Parathyroid adenoma (tissue), 2 donors: ENCODE results near the gene ARHGEF19.

Experiments
- H2AFZ ChIP-seq: fragments of 300-600 bp; sonication (generic); one replicate; pipeline ENCODE4 v1.7.0; 2017; ENCODE audit warnings: antibody characterized with exemption, mild to moderate bottlenecking
- H3K27ac ChIP-seq: fragments of 300-600 bp; sonication (generic); one replicate; pipeline ENCODE4 v1.7.0; 2017
- H3K27me3 ChIP-seq: fragments of 300-600 bp; sonication (generic); one replicate; pipeline ENCODE4 v1.7.0; 2017; ENCODE audit warnings: low read length; ENCODE audit not compliant: control insufficient read depth, insufficient read depth
- H3K36me3 ChIP-seq: fragments of 300-600 bp; sonication (generic); one replicate; pipeline ENCODE4 v1.7.0; 2017; ENCODE audit warnings: low read length; ENCODE audit not compliant: control insufficient read depth, insufficient read depth
- H3K4me1 ChIP-seq: fragments of 300-600 bp; sonication (generic); one replicate; pipeline ENCODE4 v1.7.0; 2017; ENCODE audit warnings: control low read depth
- H3K4me2 ChIP-seq: fragments of 300-600 bp; sonication (generic); one replicate; pipeline ENCODE4 v1.7.0; 2017; ENCODE audit warnings: low read length
- H3K4me3 ChIP-seq: fragments of 300-600 bp; sonication (generic); one replicate; pipeline ENCODE4 v1.7.0; 2017; ENCODE audit warnings: low read depth, low read length
- H3K79me2 ChIP-seq: fragments of 300-600 bp; sonication (generic); one replicate; pipeline ENCODE4 v1.7.0; 2017; ENCODE audit warnings: control low read depth
- H3K9ac ChIP-seq: fragments of 300-600 bp; sonication (generic); one replicate; pipeline ENCODE4 v1.7.0; 2017; ENCODE audit warnings: mild to moderate bottlenecking
- H3K9me3 ChIP-seq: fragments of 300-600 bp; sonication (generic); one replicate; pipeline ENCODE4 v1.7.0; 2017; ENCODE audit warnings: low read length; ENCODE audit not compliant: control insufficient read depth
- CTCF ChIP-seq: fragments of 300-600 bp; sonication (generic); IDR thresholded peaks from one replicate; pipeline ENCODE4 v1.7.0; 2017; ENCODE audit warnings: antibody characterized with exemption, mild to moderate bottlenecking
- donor health status: primary hyperparathyroidism.

ARHGEF19 gene

GRCh38 chr1:16184557-16185303 is 27.7 kb downstream of the ARHGEF19 start:
- Histone ChIP-seq H3K4me1 (no peaks in the 10 kb centered on the region), H3K4me2 (no peak overlapping the region), H2AFZ (no peak overlapping the region), H3K79me2 (no peaks in the 10 kb centered on the region), H3K27me3 (no peaks in the 10 kb centered on the region), H3K36me3 (no peaks in the 10 kb centered on the region), H3K4me3 (no peak overlapping the region), H3K9me3 (no peaks in the 10 kb centered on the region), H3K9ac (no peak overlapping the region), H3K27ac (no peak overlapping the region)
- TF ChIP-seq CTCF = no peak

GRCh38 chr1:16183765-16184556 is 28.5 kb downstream of the ARHGEF19 start:
- no peaks in the 10 kb centered on the region for H3K4me1 ChIP-seq
- H3K9me3 ChIP-seq = no peaks in the 10 kb centered on the region
- TF ChIP-seq CTCF = no peak
- H3K27me3 ChIP-seq = no peaks in the 10 kb centered on the region
- no peak overlapping the region for H3K27ac ChIP-seq
- no peak overlapping the region for H3K4me3 ChIP-seq
- no peak overlapping the region for H2AFZ ChIP-seq
- H3K9ac ChIP-seq = no peak overlapping the region
- H3K4me2 ChIP-seq = no peak overlapping the region
- no peaks in the 10 kb centered on the region for H3K36me3 ChIP-seq
- H3K79me2 ChIP-seq = no peaks in the 10 kb centered on the region

- no peaks in the 10 kb centered on the region for H3K79me2 ChIP-seq
- no peaks in the 10 kb centered on the region for H3K27me3 ChIP-seq
- H2AFZ ChIP-seq = no peak overlapping the region
- no peak overlapping the region for H3K4me3 ChIP-seq
- H3K4me1 ChIP-seq = no peaks in the 10 kb centered on the region
- no peaks in the 10 kb centered on the region for H3K36me3 ChIP-seq
- H3K9ac ChIP-seq = no peak overlapping the region
- no peaks in the 10 kb centered on the region for H3K9me3 ChIP-seq
- no peak overlapping the region for H3K27ac ChIP-seq
- no peak for TF ChIP-seq CTCF
- H3K4me2 ChIP-seq = no peak overlapping the region
Observed at GRCh38 chr1:16183179-16183578, 29.3 kb downstream of the ARHGEF19 start.

- Histone ChIP-seq H3K79me2 (no peaks in the 10 kb centered on the region), H3K4me1 (no peaks in the 10 kb centered on the region), H3K4me2 (no peak overlapping the region), H3K27ac (peak overlapping the region; percentile 71), H2AFZ (peak overlapping the region; percentile 53), H3K9ac (no peak overlapping the region), H3K9me3 (no peaks in the 10 kb centered on the region), H3K27me3 (no peaks in the 10 kb centered on the region), H3K4me3 (no peak overlapping the region), H3K36me3 (no peaks in the 10 kb centered on the region)
- TF ChIP-seq CTCF = no peak
Observed at GRCh38 chr1:16181887-16182719, 30.3 kb downstream of the ARHGEF19 start.
